Anterior cingulate cortex (tissue), 58 donors: ENCODE measurements around the gene HIVEP1.

Experiments
- DNase-seq, 58 donors: peaks; one replicate each; lab custom pipeline; 2025; lab: John Stamatoyannopoulos, UW

HIVEP1 gene

GRCh38 chr6:12039540-12040459, 27.7 kb downstream of the HIVEP1 start:
- no peak for DNase-seq

- DNase-seq, result no peak
Observed at GRCh38 chr6:12047304-12047703, 35.2 kb downstream of the HIVEP1 start.

DNA sequence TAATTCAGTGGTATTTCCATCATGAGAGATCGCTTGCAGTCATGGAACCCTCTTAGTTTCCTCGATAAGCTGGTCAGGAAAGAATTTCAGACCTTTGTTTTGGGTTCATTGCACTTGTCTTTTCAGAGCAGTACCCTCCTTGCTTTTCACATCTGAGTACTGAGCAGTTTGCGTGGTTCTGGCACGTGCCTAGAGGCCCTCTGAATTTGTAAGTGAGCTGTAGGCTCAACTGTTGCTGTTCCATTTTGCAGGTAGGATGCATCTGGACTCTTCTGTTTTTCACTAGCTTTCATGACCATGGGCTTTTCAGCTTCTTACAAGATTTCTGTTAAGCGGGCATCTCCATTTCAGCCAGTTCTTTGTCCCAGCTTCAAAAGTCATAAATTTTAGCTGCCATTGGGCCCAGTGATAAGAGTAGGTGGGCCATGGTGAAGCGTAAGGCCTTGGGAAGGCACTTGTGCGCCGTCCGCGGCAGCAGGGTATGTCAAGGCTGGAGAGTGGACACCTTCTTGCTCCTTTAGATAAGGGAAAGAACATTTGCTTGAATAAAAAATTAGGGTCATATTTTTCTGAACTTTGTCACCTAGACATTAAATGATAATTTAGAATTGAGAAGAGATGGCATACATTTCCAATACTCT, 35.8 kb downstream of the HIVEP1 start:
- no peak for DNase-seq

GRCh38 chr6:12048609-12049008, 36.5 kb downstream of the HIVEP1 start:
- no peak for DNase-seq

GRCh38 chr6:12049165-12049564, 37.1 kb downstream of the HIVEP1 start:
- no peak for DNase-seq

GRCh38 chr6:12051861-12052368, 39.8 kb downstream of the HIVEP1 start:
- no peak for DNase-seq

- DNase-seq, result no peak
Observed at GRCh38 chr6:12058172-12058961, 46.3 kb downstream of the HIVEP1 start.

GRCh38 chr6:12060780-12061609, 48.9 kb downstream of the HIVEP1 start:
- DNase-seq, result peak in 52 of 58 donors; percentile 12 to 80 (median 51)

GRCh38 chr6:12062605-12063004, 50.5 kb downstream of the HIVEP1 start:
- DNase-seq, result no peak

DNA sequence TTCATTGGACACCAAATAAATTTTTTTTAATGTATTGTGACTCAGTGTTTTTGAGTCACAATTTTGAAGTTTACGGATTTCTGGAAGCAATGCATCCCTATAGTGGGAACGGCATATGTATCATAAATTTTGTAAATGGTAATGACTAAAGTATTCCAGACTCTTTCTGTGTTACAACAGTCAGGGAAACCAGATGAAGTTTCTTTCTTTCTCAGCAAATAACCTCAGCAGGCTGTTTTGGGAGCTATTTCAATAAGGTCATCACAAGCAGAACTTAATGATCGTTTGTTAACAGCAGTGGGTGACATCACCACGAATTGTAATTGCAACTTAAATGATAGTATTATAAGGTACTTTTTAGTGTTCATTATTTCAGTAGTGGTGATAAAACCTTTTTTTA, 52.0 kb downstream of the HIVEP1 start:
- DNase-seq, result no peak

DNA sequence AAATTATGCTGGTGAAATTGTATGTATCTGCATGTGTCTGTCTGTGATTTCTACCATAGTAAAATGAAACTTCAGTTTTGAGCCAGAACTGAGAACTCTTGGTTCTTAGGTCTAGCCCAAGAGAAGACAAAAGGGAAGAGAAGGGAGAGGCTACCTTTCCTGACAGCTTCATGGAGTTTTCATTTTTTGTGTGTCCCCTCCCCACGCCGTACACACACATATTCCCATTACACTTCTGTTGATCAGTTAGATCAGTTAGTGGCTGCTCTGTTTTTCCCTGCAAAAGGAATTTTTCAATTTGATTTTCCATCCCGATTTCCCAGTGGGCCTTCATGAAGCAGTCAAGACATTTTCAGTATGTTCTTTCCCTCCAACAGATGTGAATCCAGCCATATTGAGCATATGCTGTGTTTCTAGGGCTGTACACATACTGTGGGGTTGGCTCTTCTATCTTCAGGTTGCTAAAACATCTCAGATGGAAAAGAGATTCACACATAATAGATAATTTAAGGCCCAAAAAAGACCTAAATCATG, 52.5 kb downstream of the HIVEP1 start:
- DNase-seq, result no peak

GRCh38 chr6:12065321-12066140, 53.4 kb downstream of the HIVEP1 start:
- DNase-seq, result peak in 1 of 58 donors; percentile 5

DNA sequence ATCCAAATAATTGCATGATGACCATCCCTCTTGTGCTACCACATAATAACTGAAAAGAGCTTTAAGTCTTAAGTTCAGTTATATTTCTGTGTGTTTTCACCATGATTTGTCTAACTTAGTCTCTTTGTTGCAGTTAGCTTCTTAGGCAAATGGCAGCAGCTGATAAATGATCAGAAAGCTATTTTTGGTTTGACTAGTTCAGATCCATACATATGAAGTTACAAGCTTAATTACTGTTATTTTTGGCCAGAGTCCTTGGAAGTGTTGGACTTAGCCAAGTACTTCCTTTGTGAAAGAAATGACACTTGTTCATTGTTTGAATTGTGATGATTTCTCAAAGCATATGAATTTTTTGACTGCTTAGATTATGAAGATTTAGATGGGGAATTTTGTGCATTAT, 54.2 kb downstream of the HIVEP1 start:
- DNase-seq, result no peak

DNA sequence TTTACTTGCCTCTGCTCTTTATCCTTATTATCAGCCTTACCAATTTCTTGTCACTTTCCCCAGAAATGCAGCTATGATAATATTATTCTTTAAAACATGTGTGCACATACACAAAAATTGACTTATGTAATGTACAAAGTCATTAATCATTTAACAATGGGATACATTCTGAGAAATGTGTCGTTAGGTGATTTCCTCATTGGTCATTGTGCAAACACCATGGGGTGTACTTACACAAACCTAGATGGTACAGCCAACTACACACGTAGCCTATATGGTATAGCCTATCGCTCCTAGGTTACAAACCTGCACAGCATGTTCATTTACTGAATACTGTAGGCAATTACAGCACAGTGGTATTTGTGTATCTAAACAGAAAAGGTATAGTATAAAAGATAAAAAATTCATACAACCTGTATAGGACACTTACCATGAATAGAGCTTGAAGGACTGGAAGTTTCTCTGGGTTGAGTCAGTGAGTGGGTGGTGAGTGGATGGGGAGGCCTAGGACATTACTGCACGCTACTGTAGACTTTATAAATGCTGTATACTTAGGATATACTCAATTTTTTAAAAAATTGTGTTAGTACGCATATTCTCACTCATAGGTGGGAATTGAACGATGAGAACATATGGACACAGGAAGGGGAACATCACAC, 56.9 kb downstream of the HIVEP1 start:
- DNase-seq, result no peak

GRCh38 chr6:12069891-12070529, 57.9 kb downstream of the HIVEP1 start:
- DNase-seq, result no peak

- DNase-seq, result no peak
Observed at GRCh38 chr6:12071064-12071615, 59.0 kb downstream of the HIVEP1 start.

- DNase-seq, result no peak
Observed at GRCh38 chr6:12075067-12075563, 63.0 kb downstream of the HIVEP1 start.
